ENCODE data around the gene TPRG1L.

DNA sequence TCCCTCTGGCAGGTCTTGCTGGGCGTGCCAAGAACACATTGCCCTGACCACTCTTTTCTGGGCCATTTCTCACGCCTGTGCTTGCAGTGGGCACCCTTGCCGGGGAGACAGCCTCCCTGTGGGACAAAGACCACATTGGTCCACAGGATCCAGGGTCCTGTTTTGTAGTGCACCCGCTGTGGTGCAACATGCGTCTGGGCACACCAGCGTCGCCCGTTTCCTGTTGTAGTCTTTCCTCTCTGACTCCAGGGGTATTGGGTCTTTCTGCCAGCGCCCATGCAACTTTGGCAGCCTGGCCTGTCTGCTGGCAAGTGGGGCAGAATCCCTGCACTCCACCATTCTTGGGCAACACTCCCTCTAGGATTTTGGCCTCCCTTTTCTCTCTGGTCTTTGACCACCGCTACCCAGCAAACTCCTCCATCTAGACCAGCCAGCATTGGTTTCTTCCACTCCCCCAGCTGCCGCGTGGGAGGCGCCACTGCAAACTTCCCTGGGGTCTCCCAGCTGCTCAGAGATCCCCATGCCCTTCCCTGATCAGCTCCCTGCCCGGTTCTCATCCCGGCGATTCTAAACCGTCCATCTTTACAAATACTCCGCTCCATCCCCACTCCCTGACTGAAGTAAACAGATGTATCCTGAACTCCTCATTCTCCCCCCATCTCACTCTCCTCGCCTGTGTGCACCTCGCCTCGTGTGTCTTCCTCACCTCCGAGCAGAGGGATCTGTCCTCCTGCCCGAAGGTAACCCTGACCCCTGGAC is 1.2 kb upstream of the TPRG1L start:
- TF ChIP-seq GATA2 (IDR thresholded peaks at IDR 0.05; ENCODE audit: low read depth, low read length): no peak
- no peak for TF ChIP-seq GATA3 (IDR thresholded peaks at IDR 0.05; ENCODE audit: low read depth, low read length)

Measured in SH-SY5Y (cell line).